HG02938 (cell line): Measurements from ENCODE around the gene SLC35A3.
"Not testable (repeated sequence)": the region's sequence is repeated elsewhere in the genome, so short reads cannot be mapped to it uniquely, and the experiment has no call there.

ENCODE experiments used
- ATAC-seq: cut with Tn5 transposase; IDR thresholded peaks from one replicate; pipeline ENCODE4 v1.9.1; 2021; ENCODE audit warnings: mild to moderate bottlenecking, moderate library complexity; ENCODE audit not compliant: unreplicated experiment

SLC35A3 gene

DNA sequence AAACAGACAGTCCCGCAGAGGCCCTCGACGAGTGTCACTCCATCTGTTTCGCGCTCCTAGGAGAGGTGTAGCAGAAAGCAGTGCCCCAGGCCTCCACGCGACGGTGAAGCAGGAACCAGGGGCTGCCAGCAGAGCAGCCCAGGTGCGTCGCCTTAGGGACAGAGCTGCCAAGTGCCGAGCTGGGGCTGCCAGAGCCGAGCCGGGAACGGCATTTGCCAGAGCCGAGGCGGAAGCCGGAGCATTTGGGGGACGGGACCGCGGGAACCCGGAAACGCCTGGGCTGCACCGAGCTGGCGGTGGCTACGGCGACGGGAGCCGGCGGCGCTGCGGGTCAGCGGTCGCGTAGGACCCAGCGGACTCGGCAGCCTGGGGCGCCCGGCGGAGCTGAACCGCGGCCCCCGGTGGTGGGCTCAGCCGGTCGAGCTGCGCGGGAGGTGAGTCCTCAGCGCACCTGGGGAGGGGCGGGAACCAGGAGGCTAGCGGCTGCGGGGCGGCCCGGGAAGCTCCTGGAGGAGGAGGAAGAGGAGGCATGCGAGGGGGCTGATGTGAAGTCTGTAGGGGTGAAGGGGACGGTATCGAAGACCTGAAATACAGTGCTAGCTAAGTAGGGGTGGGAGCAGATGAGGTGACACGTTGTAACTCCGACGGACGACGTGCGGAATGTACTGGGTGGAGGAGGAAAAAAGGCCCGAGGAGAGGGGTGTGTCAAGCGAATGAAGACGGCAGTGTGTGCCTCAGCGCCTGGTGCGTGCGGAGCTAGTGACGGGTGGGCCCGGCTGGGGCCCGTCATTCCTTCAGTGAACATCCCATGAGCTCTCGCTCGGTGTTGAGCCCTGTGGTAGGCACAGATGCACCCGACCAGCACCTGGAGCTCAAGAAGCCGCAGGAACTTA is at the start of gene SLC35A3:
Gene SLC35A3 (plus strand): TSS at position 268 of the 893 bp plus-strand sequence. CDS start 23,559 bp downstream, outside the sequence.
- peak; percentile 84 for ATAC-seq

GRCh38 chr1:99934801-99935200 is 35.0 kb upstream of the SLC35A3 start:
- ATAC-seq, result no peak

- no peak for ATAC-seq
Observed at GRCh38 chr1:99935534-99935933, 34.3 kb upstream of the SLC35A3 start.

GRCh38 chr1:99936071-99936470 is 33.7 kb upstream of the SLC35A3 start:
- ATAC-seq, result no peak

DNA sequence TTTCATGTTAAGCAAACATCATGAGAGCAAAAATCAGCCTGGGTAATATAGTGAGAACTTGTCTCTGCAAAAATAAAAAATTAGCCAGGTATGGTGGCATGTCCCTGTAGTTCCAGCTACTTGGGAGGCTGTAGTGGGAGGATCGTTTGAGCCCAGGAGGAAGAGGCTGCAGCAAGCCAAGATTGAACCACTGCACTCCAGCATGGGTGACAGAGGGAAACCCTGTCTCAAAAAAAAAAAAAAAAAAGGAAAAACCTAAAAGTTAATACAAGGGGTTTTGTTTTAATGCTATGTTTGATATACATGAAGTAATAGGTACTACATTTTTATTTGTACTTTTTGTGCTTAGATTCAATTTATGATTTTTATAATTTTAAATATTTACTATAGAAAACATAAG is 27.1 kb upstream of the SLC35A3 start:
- no peak for ATAC-seq

GRCh38 chr1:99943223-99943794 is 26.5 kb upstream of the SLC35A3 start:
- ATAC-seq, result no peak

GRCh38 chr1:99944192-99944591 is 25.6 kb upstream of the SLC35A3 start:
- ATAC-seq, result no peak

DNA sequence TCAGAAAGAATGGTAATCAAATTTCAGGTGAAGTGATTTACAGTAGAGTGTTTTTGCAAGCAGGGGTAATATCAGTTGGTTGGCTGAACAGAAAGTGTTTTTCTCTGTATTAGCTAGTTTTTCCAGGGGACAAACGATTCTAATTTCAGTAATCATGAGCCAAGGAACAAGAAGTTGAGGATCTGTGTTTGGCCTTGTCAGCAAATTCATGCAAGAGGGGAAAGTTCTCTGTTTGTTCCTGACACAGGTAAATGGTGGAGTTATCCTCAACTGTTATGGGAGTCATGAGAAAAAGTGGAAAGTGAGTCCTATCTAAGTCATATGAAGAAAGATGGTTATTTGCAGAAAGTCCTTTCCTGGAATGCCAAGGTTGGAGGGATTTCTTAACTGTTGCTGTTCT is 24.6 kb upstream of the SLC35A3 start:
- no peak for ATAC-seq

GRCh38 chr1:99950486-99950885 is 19.3 kb upstream of the SLC35A3 start:
- ATAC-seq, result no peak

DNA sequence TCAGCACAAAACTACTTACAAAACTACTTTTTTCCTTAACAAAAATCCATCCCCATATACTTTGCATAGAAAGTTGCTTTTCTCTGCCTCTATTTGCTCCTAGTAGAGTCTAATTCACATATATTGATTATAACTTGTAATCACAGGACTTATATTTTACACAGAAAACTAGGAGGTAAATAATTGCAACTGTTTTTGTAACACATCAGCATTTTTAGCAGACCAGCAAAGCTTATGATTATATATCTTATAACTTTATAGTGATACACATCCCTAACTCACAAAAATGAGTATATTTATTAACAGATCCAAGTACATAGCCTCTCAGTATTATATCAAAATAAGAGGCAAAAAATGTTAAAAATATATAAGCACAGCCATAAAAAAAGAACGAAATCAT is 17.3 kb upstream of the SLC35A3 start:
- no peak for ATAC-seq

- ATAC-seq, result no peak
Observed at GRCh38 chr1:99955375-99955774, 14.4 kb upstream of the SLC35A3 start.

DNA sequence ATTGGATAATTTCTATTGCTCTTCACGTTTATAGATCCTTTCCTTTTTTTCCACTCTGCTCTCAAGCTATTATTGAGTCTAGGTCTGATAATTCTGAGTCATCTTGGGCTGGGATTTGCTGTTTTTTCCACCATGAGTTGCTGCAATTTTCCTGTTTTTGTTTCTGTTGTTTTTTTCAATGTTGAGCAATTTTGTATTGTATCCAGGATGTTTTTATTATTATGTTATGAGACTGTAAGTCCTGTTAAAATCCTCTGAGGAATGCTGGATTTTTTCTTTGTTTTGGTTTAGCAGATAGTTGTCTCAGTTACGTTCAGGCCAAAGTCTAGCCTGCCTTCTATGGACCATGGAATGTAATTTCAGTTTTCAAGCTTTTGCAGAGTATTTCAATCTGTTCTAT is 13.0 kb upstream of the SLC35A3 start:
- ATAC-seq, result no peak

DNA sequence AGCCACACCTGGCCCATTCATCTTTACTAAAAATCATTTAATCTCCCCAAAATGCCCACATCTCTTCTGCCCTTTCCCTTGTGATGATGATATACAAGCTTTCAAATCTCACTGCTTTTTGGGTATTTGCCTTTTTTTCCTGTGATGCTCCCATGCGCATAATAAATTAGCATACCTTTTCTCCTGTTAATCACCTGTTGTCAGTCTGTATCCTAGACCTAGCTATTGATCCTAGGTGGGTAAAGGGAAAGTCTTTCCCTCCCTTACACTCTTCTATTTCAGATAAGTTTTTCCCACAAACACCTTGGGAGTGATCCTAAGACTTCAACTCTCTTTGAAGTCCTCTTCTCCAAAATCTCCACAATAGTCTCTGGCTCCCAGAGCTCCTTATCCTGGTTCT is 12.0 kb upstream of the SLC35A3 start:
- ATAC-seq, result no peak

DNA sequence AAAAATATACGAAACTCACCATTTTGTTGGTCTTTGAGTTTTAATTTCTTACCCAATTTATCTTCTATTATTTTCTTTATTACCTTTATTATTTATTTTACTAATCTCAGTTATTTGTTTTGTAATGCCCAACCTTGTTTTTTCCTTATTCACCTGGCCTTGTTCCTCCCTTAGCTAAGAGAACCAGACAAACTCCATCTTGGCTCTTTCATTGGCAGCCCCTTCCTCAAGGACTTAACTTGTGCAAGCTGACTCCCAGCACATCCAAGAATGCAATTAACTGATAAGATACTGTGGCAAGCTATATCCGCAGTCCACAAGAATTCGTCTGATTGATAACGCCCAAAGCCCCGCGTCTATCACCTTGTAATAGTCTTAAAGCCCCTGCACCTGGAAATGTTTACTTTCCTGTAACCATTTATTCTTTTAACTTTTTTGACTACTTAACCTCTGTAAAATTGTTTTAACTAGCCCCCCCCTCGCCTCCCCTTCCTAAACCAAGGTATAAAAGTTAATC is 10.5 kb upstream of the SLC35A3 start:
- ATAC-seq, result not testable (repeated sequence)

DNA sequence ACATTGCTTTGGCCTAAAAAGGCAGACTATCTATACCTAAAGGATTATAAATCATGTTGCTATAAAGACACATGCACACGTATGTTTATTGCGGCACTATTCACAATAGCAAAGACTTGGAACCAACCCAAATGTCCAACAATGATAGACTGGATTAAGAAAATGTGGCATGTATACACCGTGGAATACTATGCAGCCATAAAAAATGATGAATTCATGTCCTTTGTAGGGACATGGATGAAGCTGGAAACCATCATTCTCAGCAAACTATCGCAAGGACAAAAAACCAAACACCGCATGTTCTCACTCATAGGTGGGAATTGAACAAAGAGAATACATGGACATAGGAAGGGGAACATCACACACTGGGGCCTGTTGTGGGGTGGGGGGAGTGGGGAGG is 9.5 kb upstream of the SLC35A3 start:
- not testable (repeated sequence) for ATAC-seq

- no peak for ATAC-seq
Observed at GRCh38 chr1:99963041-99963795, 6.6 kb upstream of the SLC35A3 start.

DNA sequence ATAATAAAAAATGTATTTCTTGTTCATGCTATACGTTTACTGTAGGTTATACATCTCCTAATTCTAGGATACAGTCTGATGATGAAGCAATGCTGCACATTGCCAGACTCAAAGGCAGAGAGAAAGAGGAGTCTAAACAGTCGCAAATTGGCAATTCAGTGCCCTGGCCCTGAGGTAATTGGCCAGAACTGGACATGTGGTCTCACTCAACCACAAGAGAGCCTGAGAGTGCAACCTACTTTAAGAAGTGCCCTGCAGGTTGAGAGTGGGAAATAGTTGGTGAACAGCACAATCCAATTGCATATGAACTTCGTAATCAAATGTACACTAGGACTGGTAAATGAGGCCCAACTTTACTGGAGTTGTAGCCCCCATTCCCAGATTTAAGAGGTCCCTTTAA is 5.0 kb upstream of the SLC35A3 start:
- ATAC-seq, result no peak

DNA sequence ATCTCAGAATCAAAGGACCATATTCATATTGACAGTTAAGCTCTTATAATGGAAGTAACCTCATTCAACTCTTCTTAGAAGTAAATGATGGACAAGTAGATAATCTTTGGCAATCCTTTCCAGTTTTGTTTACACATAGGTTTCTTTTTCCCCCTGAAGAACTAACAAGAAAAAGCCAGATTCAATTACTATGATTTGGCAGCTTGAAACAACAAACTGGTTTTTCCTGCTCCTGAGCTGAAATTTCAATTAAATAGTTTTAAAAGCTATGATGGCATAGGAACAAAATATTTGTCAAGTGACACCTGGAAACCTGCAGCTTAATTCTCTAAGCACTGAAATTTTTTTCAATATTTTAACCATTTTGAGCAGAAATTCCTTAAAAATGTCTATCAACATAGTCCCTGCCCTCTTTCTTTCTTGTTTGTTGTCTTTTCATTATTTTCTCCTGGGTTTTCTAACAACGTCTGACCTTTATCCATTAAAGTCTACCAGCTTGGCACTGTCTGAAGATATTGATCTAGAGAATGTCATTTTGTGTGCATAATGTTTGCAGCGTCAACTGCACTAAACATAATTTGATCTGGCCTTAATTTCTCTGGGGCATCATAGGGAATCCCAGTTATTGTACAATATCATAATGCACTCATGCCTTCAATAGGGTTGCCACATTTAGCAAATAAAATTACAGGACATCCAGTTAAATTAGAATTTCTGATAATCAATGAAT is 4.0 kb upstream of the SLC35A3 start:
- no peak for ATAC-seq

- no peak for ATAC-seq
Observed at GRCh38 chr1:99968214-99968613, 1.6 kb upstream of the SLC35A3 start.

DNA sequence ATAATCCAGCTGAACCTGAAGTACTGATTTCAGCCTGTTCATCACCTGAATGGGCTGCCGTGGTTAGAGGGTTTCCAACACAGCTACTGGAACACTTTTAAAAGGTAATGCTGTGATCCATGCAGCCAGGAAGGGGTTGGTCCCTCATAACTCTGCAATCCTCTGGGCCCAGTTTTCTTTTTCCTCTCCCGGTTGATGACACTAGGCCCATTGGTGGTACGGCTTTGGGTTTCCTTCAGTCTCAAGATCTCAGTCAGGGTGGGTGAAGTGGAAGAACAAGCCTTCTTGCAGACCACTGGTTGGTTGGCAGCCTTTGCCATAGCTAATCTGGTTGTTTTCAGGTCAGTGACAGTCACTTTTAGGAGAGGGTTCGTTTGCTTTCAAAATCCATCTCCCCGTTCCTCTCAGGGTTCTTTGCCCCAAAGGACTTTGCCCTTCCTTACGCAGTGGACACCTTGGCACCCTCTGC is 502 bp upstream of the SLC35A3 start:
- peak; percentile 18 for ATAC-seq
